ENCODE measurements around the gene CSMD2. TPM values are rescaled to one million over a fixed set of nuclear protein-coding genes. Genes with fewer than 3 reads are reported as not detected.
A peak's percentile ranks its signal among the peaks of the same experiment; 100 is the strongest.

The CSMD2 gene
- total and polyA plus RNA-seq, 2 of the 8 experiments (the other 6 are each of a cell fraction or from before 2014, with no cell fraction given): 7.0 to 14.7 TPM

DNA sequence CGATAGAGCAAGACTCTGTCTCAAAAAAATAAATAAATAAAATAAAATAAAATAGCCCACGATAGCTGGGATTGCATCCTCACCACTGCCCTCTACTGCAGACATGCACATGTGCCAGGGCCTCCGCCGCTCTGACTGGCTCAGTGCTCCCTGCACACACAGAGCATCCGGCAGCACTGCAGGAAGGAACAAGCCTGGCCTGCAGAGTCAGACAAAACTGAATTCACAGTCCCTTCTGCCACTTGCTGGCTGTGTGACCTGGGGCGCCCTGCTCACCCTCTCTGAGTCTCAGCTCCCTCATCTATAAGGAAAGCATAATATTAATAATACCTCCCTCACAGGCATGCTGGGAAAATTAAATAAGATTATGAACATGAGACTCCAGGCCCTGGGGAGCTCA, 35.4 kb downstream of the CSMD2 start:
- WGBS, 2 experiments (ENCODE audit: extremely low coverage in 1 of 2, insufficient coverage in 1 of 2, insufficient read length in 1 of 2, insufficient replicate concordance in 2 of 2, low coverage in 1 of 2, low lambda C conversion rate in 2 of 2, missing lambda C conversion rate in 1 of 2): 96% methylated on average over 6 of the region's 6 CpGs; no CpG with 5 or more reads in 1 of the 2 experiments
- peaks cover 0 to 10% of the 10 kb centered on the region in 2 experiments; a peak in 2 of 4 replicates for H3K79me2 ChIP-seq (ENCODE audit: control insufficient read depth in 1 of 2, insufficient read depth in 2 of 2, low read length in 2 of 2)
- H3K9ac ChIP-seq (replicated peaks in 1 of 4; ENCODE audit: extremely low read depth in 1 of 4, low read depth in 3 of 4, low read length in 3 of 4): no peak overlapping the region
- DNase-seq (ENCODE audit: low read depth in 1 of 2, low spot score in 2 of 2) (peak in 1 of 2 experiments; percentile 40), FAIRE-seq (no peak)
- H2AFZ ChIP-seq (ENCODE audit: low read length): no peak overlapping the region
- H2BK20ac ChIP-seq (ENCODE audit: low read length): no peak overlapping the region
- no peaks in the 10 kb centered on the region; a peak in 2 of 8 replicates for H3K36me3 ChIP-seq (ENCODE audit: control insufficient read depth in 2 of 4, insufficient read depth in 4 of 4, low read length in 3 of 4)
- peaks cover 4% of the 10 kb centered on the region; the same call in 1 of the 2 replicates for H3K79me1 ChIP-seq (ENCODE audit: low read depth, low read length)
- H2BK5ac ChIP-seq (ENCODE audit: low read depth, low read length): no peak overlapping the region
- H3K9me3 ChIP-seq (ENCODE audit: insufficient read depth in 2 of 2, low read depth in 1 of 2, low read length in 1 of 2): no peaks in the 10 kb centered on the region
- ChIA-PET CTCF (ENCODE audit: partially characterized antibody) (interaction anchor here (0.7 to 1.5 kb wide), 6 partner anchors 15 to 288 kb away, joined by 3 to 9 read pairs (median 3); no protein-coding TSS in a partner anchor), POLR2A (ENCODE audit: partially characterized antibody) (interaction anchor here (1.1 kb wide), 1 partner anchor 730 kb away, joined by 3 read pairs; the partner anchor contains the start of gene SMIM12)
- H3K4ac ChIP-seq (replicated peaks; ENCODE audit: insufficient read length, low read depth, low read length): no peak overlapping the region
- no peak overlapping the region for H2BK15ac ChIP-seq (ENCODE audit: low read length)
- H4K91ac ChIP-seq (replicated peaks; ENCODE audit: insufficient read length, low read length): no peak overlapping the region
- H4K5ac ChIP-seq (ENCODE audit: insufficient read length, low read depth, low read length): no peak overlapping the region
- H4K8ac ChIP-seq (ENCODE audit: extremely low read depth, insufficient read depth, low read length): no peak overlapping the region
- no peak overlapping the region for H3K56ac ChIP-seq (replicated peaks; ENCODE audit: insufficient read length, low read depth, low read length)
- H2BK12ac ChIP-seq (ENCODE audit: low read depth, low read length): no peak overlapping the region
- H3K23ac ChIP-seq (ENCODE audit: insufficient read length): no peak overlapping the region
- no peaks in the 10 kb centered on the region for H3K27me3 ChIP-seq (replicated peaks in 1 of 4; ENCODE audit: control insufficient read depth in 3 of 4, extremely low read depth in 1 of 4, insufficient read depth in 3 of 4, low read length in 3 of 4)
- no peak overlapping the region for H2BK120ac ChIP-seq (replicated peaks; ENCODE audit: low read depth, low read length)
- no peak overlapping the region for H3K4me2 ChIP-seq (ENCODE audit: insufficient read depth in 1 of 2, low read depth in 2 of 2, low read length in 2 of 2)
- no peaks in the 10 kb centered on the region; the same call in 1 of the 2 replicates for H3K23me2 ChIP-seq (ENCODE audit: low read depth, low read length)
- H4K20me1 ChIP-seq (replicated peaks in 1 of 2; ENCODE audit: control insufficient read depth in 1 of 2, insufficient read depth in 2 of 2, low read length in 2 of 2): peaks cover 6 to 12% of the 10 kb centered on the region in 2 experiments
- no peak overlapping the region for H2AK5ac ChIP-seq (ENCODE audit: low read depth, low read length)
- no peaks in the 10 kb centered on the region for H3K4me1 ChIP-seq (replicated peaks in 1 of 4; ENCODE audit: control insufficient read depth in 3 of 4, insufficient read depth in 4 of 4, low read length in 3 of 4)
- H3K4me3 ChIP-seq (ENCODE audit: extremely low read depth in 1 of 4, insufficient read depth in 2 of 4, low read depth in 3 of 4, low read length in 4 of 4): no peak overlapping the region
- no peak overlapping the region for H3K27ac ChIP-seq (ENCODE audit: low read depth, low read length)
- no peak overlapping the region for H3K14ac ChIP-seq (ENCODE audit: insufficient read length)
- no peak overlapping the region for H3K18ac ChIP-seq (ENCODE audit: extremely low read depth, low read length)
- TF ChIP-seq CREB1 (IDR thresholded peaks at IDR 0.05) (no peak), RAD21 (IDR thresholded peaks at IDR 0.05 in 1 of 2, conservative IDR thresholded peaks at IDR 0.05 in 1 of 2; ENCODE audit: low read depth in 2 of 2, low read length in 2 of 2) (0 out of 4 replicates have a peak, but pooled peaks of 1 of the 2 experiments have one; percentile 14)
- TF ChIP-seq, protein P1, sequence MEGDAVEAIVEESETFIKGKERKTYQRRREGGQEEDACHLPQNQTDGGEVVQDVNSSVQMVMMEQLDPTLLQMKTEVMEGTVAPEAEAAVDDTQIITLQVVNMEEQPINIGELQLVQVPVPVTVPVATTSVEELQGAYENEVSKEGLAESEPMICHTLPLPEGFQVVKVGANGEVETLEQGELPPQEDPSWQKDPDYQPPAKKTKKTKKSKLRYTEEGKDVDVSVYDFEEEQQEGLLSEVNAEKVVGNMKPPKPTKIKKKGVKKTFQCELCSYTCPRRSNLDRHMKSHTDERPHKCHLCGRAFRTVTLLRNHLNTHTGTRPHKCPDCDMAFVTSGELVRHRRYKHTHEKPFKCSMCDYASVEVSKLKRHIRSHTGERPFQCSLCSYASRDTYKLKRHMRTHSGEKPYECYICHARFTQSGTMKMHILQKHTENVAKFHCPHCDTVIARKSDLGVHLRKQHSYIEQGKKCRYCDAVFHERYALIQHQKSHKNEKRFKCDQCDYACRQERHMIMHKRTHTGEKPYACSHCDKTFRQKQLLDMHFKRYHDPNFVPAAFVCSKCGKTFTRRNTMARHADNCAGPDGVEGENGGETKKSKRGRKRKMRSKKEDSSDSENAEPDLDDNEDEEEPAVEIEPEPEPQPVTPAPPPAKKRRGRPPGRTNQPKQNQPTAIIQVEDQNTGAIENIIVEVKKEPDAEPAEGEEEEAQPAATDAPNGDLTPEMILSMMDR (IDR thresholded peaks at IDR 0.05; ENCODE audit: control extremely low read depth in 1 of 3, insufficient read depth in 1 of 3, low read depth in 1 of 3, low read length in 3 of 3): peak in 1 of 3 experiments; percentile 24; a peak in 1 of 4 replicates
- TF ChIP-seq, protein P2, sequence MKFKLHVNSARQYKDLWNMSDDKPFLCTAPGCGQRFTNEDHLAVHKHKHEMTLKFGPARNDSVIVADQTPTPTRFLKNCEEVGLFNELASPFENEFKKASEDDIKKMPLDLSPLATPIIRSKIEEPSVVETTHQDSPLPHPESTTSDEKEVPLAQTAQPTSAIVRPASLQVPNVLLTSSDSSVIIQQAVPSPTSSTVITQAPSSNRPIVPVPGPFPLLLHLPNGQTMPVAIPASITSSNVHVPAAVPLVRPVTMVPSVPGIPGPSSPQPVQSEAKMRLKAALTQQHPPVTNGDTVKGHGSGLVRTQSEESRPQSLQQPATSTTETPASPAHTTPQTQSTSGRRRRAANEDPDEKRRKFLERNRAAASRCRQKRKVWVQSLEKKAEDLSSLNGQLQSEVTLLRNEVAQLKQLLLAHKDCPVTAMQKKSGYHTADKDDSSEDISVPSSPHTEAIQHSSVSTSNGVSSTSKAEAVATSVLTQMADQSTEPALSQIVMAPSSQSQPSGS (IDR thresholded peaks at IDR 0.05; ENCODE audit: low read length): no peak
